CD4-positive, alpha-beta T cell treated with Interleukin-10 for 1 hour (primary cell): ENCODE measurements around the gene HOMER1.
A peak's percentile ranks its signal among the peaks of the same experiment; 100 is the strongest.

Experiments
- DNase-seq: peaks from one replicate; pipeline ENCODE4 v3.0.0-alpha.2; 2020

Gene HOMER1

GRCh38 chr5:79487251-79487650 is 26.7 kb downstream of the HOMER1 start:
- no peak for DNase-seq

GRCh38 chr5:79486116-79486515 is 27.8 kb downstream of the HOMER1 start:
- no peak for DNase-seq

DNA sequence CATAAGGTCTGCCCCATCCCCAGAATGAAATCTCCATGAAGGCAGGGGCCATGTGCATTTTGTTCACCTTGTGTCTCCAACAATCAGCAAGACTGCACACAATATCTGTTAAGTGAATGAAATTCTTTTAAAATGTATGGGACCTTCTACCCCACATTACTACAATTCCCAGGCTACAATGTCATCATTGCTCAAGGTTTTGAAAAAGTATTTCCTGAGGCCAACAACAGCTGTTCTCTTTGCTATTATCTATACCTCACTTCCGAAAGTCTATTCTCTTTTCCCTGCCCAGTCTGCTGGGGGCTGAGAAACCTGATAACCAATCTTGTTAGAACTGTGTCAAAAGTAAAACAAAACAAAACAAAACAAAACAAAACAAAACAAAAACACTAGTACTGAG is 29.2 kb downstream of the HOMER1 start:
- DNase-seq, result no peak

- no peak for DNase-seq
These were observed 32.4 kb downstream of the HOMER1 start for GRCh38 chr5:79481574-79481973.

- DNase-seq, result no peak
These were observed 32.9 kb downstream of the HOMER1 start for GRCh38 chr5:79480991-79481390.

- no peak for DNase-seq
These were observed 38.8 kb downstream of the HOMER1 start for GRCh38 chr5:79475152-79475466.

- DNase-seq, result no peak
These were observed 39.4 kb downstream of the HOMER1 start for GRCh38 chr5:79474367-79475151.

GRCh38 chr5:79471556-79471955 is 42.4 kb downstream of the HOMER1 start:
- no peak for DNase-seq

DNA sequence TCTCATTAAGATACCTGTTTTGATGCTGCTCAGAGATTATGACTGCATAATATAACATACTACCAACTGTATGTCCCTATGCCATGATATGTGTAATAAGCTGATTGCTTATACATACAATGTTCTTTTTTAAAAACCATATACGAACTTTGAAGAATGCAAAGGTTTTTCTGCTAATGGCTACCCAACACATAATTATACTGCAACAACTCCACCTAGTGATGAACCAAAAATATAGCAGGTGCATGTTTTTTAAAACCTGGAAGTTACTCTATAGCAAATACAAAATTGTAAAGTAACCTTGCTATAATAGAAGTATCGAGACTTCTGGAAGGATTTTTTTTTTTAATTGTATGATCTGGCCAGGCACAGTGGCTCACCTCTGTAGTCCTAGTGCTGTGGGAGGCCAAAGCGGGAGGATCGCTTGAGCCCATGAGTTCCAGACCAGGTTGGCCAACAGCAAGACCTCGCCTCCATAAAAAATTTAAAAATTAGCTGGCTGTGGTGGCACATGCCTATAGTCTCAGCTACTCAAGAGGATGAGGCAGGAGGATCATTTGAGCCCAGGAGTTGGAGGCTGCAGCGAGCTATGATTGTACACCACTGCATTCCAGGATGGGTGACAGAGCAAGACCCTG is 49.1 kb downstream of the HOMER1 start:
- peak; percentile 27 for DNase-seq

GRCh38 chr5:79464278-79464677 is 49.7 kb downstream of the HOMER1 start:
- DNase-seq, result no peak

GRCh38 chr5:79459626-79460025 is 54.3 kb downstream of the HOMER1 start:
- DNase-seq, result no peak

DNA sequence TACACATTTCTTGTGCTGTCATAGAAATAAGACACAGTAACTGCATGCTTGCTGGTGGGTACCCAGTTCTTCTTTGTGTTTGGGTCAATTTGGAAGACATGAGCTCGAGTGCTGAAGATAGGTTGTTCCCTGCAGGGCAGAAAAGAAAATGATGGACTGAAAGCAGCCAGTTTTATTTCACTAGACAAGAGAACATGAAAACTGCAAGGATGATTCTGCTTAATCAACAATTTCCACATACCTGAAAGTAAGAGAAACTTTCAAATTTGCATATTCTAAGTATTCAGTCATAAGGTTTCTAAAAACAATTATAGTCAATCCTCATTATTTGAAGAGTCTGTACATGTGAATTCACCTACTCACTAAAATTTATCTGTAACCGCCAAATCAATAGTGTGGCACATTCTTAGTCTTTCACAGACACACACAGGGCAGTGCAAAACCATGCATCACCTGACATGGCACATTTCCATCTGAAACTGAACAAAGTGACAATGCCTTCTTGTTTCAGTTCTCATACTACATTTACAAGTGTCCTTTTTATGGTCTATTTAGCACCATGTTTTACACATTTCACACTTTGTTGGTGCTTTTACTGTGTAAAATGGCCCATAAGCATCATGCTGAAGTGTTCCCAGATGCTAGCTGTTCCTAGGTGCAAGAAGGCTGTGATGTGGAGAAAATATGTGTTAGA is 56.9 kb downstream of the HOMER1 start:
- no peak for DNase-seq

DNA sequence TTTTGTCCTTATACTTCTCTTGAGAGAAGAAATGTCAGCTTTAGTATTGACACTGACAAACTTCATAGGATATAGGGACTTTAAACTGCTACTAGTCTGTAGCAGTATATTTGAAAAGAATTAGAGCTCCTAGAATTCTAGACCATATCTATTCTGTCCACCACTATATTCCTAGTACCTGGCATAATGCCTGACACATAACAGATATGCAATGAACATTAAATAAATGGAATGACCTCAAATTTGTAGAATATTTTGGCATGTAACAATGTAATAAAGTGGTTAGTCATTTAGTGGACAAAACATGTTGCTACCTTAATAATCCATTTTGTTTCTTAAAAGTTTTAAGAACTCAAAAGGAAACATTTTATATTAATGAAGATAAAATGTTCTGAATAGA is 57.5 kb downstream of the HOMER1 start:
- DNase-seq, result no peak

GRCh38 chr5:79454043-79454442 is 59.9 kb downstream of the HOMER1 start:
- DNase-seq, result no peak

DNA sequence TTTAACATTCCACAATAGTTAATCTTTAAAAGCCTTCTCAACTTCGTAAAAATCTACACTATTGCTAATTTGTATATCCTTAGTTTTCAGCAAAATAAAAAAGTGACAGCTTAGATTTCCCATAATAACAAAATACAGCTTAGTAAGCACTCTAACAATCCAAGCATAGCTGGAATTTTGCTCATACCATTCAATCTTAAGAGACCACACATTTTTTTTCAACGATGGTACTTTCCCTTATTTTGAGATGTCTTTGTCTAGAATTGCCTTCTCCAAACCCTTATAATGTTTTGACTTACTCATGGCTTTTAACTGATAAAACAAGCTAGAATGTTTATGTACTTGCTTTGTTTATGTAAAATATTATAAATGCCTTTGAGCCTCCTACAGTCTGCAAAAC is 65.6 kb downstream of the HOMER1 start:
- no peak for DNase-seq

DNA sequence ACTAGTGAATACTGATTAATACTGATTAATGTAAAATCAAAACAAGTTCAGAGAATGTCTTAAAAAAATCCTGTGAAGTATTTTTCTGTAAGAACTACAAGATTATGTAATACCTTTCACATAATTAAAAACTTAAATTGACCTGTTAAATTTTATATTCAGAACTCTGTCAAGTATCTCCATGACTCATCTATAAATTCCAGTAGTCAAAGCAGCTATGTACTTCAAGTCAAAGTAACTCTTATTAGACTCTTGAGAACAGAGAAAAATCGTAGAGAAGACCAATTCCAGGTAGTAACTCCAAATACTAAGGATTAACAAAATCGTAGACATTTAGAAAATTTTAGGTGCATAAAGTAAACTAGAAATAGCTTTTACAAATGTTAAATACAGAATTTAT is 77.1 kb downstream of the HOMER1 start:
- no peak for DNase-seq

- no peak for DNase-seq
These were observed 77.7 kb downstream of the HOMER1 start for GRCh38 chr5:79436224-79436623.

DNA sequence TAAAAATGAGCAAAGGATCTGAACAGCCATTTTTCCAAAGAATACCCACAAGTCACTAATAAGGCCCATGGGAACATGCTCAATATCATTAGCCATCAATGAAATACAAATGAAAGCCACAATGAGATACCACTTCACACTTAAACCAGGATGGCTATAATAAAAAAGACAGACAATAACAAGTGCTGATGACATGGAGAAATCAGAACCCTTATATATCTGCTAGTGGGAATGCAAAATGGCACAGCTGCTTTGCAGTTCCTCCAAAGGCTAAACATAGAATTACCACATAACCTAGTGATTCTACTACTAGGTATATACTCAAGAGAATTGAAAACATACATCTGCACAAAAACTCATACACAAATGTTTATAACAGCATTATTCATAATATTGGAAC is 83.7 kb downstream of the HOMER1 start:
- DNase-seq, result no peak

DNA sequence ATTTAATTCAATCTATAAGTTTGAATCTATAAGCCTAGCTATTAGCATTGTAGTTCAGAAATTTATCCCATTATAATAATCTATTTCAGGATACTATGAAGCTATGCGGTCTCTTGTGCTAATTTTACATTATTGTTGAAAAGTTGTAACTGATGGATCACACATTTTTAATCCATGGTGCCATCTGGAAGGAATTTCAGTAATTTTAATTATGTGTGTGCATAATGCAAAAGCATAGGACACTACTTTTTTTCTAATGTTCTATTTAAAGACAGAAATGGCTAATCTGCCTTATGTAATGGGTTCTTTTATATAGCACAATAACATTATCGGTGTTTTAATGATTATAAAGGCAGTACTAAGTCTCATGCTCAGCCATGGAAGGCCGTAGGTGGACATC is 90.6 kb downstream of the HOMER1 start:
- no peak for DNase-seq

GRCh38 chr5:79420248-79420647 is 93.7 kb downstream of the HOMER1 start:
- no peak for DNase-seq

DNA sequence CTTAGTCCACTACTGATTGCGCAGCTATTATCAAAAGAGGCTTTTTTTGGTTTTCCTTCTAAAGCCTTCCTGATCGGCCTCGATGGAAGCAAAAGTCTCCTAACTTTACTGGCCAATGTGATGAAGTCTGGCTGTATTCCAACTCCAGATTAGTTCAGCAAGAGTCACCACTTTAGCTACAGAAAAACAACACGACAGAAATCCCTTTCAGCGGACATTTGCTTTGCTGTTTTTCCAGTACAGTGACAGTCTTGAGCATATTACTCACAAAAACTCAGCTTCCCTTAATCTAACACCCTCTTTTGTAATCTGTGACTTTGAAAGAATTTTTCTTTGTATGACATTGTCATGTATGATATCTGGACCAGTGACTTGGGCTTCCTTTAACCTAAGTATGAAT is 95.7 kb downstream of the HOMER1 start:
- DNase-seq, result no peak

GRCh38 chr5:79417495-79417894 is 96.4 kb downstream of the HOMER1 start:
- no peak for DNase-seq

GRCh38 chr5:79416499-79416898 is 97.4 kb downstream of the HOMER1 start:
- no peak for DNase-seq

- no peak for DNase-seq
These were observed 100.8 kb downstream of the HOMER1 start for GRCh38 chr5:79413112-79413511.
